T-helper 2 cell treated with Interferon-gamma antibody and Interleukin-4, amounts not matched to agents 5 μg/mL and 100 μg/mL, for 36 hours (primary cell): ENCODE measurements around the gene SH3PXD2A.
A peak's percentile ranks its signal among the peaks of the same experiment; 100 is the strongest.

Experiments used
- DNase-seq: peaks from one replicate; pipeline ENCODE4 v3.0.0; 2021; ENCODE audit warnings: low spot score
- H3K27ac Mint-ChIP-seq: one replicate; pipeline ENCODE4 v1.8.0; 2021; ENCODE audit warnings: mild to moderate bottlenecking, mixed read lengths
- H3K27me3 Mint-ChIP-seq: one replicate; pipeline ENCODE4 v1.8.0; 2021; ENCODE audit warnings: low read depth, mixed read lengths
- H3K36me3 Mint-ChIP-seq: one replicate; pipeline ENCODE4 v1.8.0; 2021; ENCODE audit warnings: low read depth, mixed read lengths
- H3K4me1 Mint-ChIP-seq: one replicate; pipeline ENCODE4 v1.8.0; 2021; ENCODE audit warnings: low read depth, mixed read lengths
- H3K4me3 Mint-ChIP-seq: one replicate; pipeline ENCODE4 v1.8.0; 2022; ENCODE audit warnings: mild to moderate bottlenecking, moderate library complexity, mixed read lengths
- H3K9me3 Mint-ChIP-seq: one replicate; pipeline ENCODE4 v1.8.0; 2021; ENCODE audit warnings: mixed read lengths

Gene SH3PXD2A

DNA sequence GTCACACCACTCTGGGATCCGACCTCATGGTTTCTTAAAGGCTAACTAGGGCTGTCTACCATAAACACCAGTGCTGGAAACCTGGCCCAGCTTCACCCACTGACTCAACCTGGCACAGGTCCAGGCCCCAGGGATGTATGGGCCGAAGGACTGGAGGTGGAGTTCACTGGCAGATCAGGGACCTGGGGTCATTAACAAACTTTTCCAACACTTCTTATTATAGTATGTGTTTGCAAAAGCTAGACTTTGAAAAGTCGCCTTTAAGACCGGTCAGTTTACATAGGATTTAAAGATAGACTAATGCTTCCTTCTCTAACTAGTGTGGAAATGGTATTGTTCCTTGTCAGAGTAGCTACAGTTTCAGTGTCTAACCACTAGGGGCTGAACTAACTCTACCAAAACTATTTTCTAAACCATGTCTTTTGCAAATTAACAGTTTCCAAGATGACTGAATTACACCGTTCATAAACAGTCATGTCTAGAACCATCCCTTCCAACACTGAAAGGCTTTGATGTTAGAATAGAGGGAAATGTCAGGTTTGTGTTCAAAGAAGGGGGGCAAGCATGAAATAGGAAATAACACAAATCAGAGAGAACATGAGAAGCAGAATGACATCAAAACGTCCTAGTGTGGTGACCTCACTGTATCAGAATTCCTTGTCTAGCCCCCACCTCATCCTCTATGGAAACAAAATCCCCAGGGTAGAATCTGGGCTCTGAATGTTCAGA, 32.9 kb upstream of the SH3PXD2A start:
- Mint-ChIP-seq H3K27ac (peak overlapping the region; percentile 78), H3K27me3 (no peaks in the 10 kb centered on the region), H3K4me1 (peaks cover 31% of the 10 kb centered on the region)

DNA sequence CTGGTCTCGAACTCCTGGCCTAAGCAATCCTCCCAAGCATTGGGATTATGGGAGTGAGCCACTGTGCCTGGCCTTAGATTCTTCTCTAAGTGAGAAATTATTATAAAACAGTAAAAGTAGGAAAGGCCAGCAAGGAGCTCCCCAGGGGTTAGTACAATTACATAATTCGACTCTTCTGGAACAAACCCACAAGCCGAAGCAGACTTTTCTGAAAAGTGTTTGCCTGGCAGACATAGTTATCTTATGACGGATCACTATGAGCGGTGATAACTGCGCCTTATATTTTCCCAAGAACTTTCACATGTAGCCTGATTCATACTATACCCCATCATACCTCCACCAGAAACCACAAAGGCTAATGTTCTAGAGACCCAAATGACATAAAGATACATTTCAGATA, 30.2 kb upstream of the SH3PXD2A start:
- no peak for DNase-seq
- H3K27me3 Mint-ChIP-seq: no peaks in the 10 kb centered on the region
- H3K36me3 Mint-ChIP-seq: peaks cover 55% of the 10 kb centered on the region
- H3K4me3 Mint-ChIP-seq: no peak overlapping the region
- H3K27ac Mint-ChIP-seq: no peak overlapping the region
- peaks cover 26% of the 10 kb centered on the region for H3K4me1 Mint-ChIP-seq
- H3K9me3 Mint-ChIP-seq: no peaks in the 10 kb centered on the region

More for the DNA sequence above, 32.9 kb upstream of the SH3PXD2A start:
- no peak for DNase-seq
- H3K36me3 Mint-ChIP-seq: peaks cover 54% of the 10 kb centered on the region
- no peak overlapping the region for H3K4me3 Mint-ChIP-seq
- no peaks in the 10 kb centered on the region for H3K9me3 Mint-ChIP-seq

DNA sequence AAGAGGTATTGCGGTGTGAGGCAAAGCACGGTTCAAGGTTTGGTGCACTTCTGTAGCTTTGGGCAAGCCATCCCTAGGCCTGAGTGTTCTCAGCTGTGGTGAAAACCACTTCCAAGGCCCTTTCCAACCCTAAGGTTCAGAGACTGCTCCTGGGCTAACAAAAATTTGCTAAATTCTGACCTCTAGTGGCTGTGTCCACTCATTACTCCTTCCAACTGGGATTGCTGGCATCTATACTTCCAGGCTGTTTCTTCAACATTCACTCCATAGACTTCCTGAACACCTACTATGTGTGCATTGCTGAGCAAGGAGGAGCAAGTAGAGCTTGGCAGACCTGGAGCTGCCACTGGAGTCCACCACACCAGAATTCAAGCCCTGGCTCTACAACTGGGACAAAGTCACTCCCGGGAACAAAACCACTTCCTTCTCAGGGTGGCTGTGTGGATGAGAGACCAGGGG, 29.3 kb upstream of the SH3PXD2A start:
- H3K27ac Mint-ChIP-seq: no peak overlapping the region

DNA sequence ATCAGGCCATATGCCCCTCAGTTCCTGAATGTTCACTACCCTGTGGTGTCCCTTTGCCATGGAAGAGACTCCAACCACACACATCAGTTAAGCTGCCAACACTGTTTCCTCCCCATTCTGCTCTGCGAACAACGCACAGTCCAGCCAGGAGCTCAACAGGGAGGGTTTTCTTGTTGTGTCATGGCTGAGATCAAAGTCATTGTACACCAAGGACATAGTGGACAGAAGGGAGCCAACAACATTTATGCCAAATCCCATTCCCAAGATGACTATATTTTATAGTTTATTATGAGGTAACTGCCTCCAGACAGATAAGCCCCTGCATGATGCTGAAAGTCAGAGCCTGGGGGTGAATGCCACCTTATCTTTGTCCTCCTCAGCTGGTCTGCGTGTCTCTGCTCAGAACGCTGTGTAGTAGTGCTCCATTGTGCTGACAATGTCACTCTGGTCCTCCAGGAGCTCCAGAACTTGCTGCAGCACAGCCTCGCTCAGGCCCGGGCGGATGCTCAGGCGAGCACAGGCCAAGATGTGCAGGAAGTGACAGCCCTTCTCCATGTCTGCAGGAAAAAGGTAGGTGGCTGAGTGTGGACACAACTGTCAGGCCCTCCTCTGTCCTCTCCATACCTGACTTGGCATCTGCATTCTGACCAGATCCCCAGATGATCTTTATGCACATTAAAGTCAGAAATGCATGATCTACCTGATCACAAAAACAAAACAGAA, 27.1 kb upstream of the SH3PXD2A start:
- Mint-ChIP-seq H3K36me3 (peaks cover 55% of the 10 kb centered on the region), H3K4me3 (no peak overlapping the region), H3K4me1 (peaks cover 6% of the 10 kb centered on the region), H3K27me3 (no peaks in the 10 kb centered on the region), H3K9me3 (no peaks in the 10 kb centered on the region), H3K27ac (no peak overlapping the region)
- no peak for DNase-seq

More for the DNA sequence above, 29.3 kb upstream of the SH3PXD2A start:
- Mint-ChIP-seq H3K27me3 (no peaks in the 10 kb centered on the region), H3K9me3 (no peaks in the 10 kb centered on the region), H3K36me3 (peaks cover 55% of the 10 kb centered on the region), H3K4me1 (peaks cover 17% of the 10 kb centered on the region), H3K4me3 (no peak overlapping the region)
- no peak for DNase-seq

DNA sequence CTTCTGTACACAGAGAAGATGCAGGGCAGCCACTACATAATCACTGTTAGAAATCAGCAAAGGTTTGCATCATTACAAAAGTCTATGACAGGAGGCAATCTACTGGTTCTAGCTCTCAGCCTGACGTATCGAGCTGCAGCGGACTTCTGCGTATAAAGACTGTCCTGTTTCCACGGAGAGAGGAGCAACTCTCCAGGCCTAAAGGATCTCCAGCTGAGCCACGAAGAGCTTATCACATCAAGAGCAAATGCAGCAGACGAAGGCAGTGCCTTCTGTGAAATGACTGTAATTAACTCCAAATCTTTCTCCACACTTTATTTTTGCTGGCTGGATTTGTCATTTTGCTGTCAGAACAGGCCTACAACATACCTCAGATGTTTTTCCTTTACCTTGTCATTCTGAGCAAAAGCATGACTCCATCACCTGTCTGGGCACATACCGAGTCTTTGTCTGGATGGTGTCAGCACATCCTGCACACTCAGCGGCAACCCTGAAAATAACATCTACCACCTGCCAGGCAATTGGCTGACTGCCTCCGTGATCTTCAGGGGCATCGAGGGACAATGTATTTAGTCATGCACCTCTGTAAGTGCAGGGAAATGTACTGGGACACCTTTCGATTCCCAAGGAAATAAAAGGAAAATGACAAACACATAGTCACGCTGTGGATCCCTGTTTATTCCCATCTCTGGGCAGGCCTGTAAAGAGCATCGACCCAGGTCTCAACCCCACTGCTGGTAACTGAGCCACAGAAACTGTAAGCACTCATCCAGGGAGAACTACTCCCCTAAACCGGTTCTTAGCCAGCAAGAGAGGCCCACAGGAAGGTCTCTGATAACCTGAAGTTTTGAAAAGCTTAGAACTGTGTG, 26.3 kb upstream of the SH3PXD2A start:
- Mint-ChIP-seq H3K9me3 (no peaks in the 10 kb centered on the region), H3K4me1 (peaks cover 6% of the 10 kb centered on the region), H3K27ac (no peak overlapping the region), H3K27me3 (no peaks in the 10 kb centered on the region), H3K4me3 (no peak overlapping the region), H3K36me3 (peaks cover 47% of the 10 kb centered on the region)
- DNase-seq: no peak

DNA sequence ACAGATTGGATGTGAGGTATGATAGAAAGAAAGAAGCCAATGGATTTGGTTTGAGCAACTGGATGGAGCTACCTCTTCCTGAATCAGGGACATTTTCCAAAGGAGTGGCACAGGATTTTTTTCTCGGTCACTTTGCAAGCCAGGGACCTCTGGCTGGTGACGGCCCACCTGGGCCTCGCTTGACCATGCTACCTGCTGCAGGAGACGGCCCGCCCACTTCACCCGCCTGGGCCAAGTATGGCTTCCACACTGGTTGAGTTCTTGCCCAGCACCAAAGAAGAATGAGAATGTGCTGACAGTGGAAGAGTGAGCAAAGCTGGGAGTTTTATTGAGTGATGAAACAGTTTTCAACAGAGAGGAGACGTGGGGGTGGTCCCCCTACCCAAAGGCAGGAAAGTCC, 24.5 kb upstream of the SH3PXD2A start:
- DNase-seq: no peak
- peaks cover 45% of the 10 kb centered on the region for H3K36me3 Mint-ChIP-seq
- peaks cover 2% of the 10 kb centered on the region for H3K4me1 Mint-ChIP-seq
- H3K27ac Mint-ChIP-seq: no peak overlapping the region
- H3K27me3 Mint-ChIP-seq: no peaks in the 10 kb centered on the region
- no peak overlapping the region for H3K4me3 Mint-ChIP-seq
- H3K9me3 Mint-ChIP-seq: no peaks in the 10 kb centered on the region

DNA sequence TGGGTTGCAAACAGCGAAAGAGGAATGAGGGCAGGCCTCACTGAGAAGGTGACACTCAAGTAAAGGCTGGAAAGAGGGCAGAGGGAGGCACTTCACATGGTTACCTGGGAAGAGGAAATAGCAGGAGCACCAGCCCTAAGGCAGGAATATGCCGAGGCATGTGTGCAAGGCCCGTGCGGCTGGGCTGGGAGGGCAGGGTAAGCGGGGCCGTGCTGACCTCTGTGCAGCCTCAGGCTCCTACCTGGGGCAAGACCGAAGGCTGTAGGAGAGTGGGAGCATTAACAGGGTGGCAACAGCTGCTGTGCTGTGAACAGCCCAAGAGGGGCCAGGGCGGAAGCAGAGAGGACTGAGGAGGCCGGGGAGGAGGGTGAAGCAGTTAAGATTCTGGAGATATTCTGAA, 24.0 kb upstream of the SH3PXD2A start:
- no peaks in the 10 kb centered on the region for H3K27me3 Mint-ChIP-seq
- H3K4me3 Mint-ChIP-seq: no peak overlapping the region
- no peaks in the 10 kb centered on the region for H3K9me3 Mint-ChIP-seq
- no peak overlapping the region for H3K27ac Mint-ChIP-seq
- no peaks in the 10 kb centered on the region for H3K4me1 Mint-ChIP-seq
- peaks cover 45% of the 10 kb centered on the region for H3K36me3 Mint-ChIP-seq
- DNase-seq: no peak

DNA sequence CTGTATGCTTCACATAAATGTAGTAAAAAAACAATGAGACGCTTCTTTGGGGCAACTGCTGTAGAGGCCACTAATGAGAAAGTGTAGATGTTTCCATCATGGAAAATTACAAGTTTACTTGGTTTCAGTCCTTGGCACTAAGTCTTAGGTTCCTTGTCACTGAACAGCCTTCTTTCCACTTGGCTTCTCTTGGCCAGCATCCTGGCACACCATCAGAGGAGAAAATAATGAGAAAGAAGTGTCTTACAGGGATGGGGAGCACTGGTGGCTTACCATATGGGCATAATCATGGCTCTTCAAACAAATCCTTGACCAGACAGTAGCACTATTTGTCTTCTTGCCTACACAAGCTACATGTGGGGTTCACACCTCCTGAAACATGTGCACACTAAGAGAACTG, 22.5 kb upstream of the SH3PXD2A start:
- DNase-seq: no peak
- H3K9me3 Mint-ChIP-seq: no peaks in the 10 kb centered on the region
- H3K27me3 Mint-ChIP-seq: no peaks in the 10 kb centered on the region
- peaks cover 36% of the 10 kb centered on the region for H3K36me3 Mint-ChIP-seq
- no peaks in the 10 kb centered on the region for H3K4me1 Mint-ChIP-seq
- no peak overlapping the region for H3K4me3 Mint-ChIP-seq
- H3K27ac Mint-ChIP-seq: no peak overlapping the region

DNA sequence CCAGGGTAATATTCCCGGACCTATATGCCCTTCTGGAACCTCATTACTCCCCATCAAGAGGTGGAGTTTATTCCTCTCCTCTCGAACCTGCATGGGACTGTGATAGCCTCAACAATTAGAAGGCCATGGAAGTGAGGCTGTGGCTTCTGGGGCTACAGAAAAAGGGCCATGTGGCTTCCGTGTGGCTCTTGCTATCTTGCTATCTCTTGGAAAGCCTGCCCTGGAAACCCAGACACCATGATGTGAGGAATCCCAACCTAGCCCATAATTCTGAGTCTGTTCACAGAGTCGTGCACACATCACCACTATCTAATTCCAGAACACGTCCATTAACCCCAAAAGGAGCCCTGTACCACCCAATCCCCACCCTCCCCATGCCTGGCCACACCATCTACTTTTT, 20.8 kb upstream of the SH3PXD2A start:
- Mint-ChIP-seq H3K4me3 (no peak overlapping the region), H3K4me1 (no peaks in the 10 kb centered on the region), H3K36me3 (peaks cover 26% of the 10 kb centered on the region), H3K27ac (no peak overlapping the region), H3K9me3 (no peaks in the 10 kb centered on the region), H3K27me3 (no peaks in the 10 kb centered on the region)
- no peak for DNase-seq

DNA sequence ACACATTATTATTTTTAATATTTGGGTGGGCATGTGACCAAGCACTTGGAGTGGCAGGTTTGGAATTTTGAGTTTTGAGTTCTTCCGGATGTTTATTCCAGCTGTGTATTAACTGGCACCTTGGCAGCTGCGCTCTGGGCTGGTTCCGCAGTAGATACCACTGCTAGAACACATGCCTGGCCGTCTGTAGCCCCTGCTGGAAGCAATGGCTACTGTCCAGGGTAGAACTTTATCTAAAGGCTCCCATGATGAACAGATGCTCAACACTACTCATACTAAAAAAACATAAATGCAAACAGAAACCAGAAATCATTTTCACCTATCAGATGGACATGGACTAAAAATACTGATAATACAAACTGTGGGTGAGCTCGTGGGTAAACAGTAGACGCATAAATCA, 19.4 kb upstream of the SH3PXD2A start:
- no peak for DNase-seq
- H3K9me3 Mint-ChIP-seq: no peaks in the 10 kb centered on the region
- no peak overlapping the region for H3K4me3 Mint-ChIP-seq
- H3K27me3 Mint-ChIP-seq: no peaks in the 10 kb centered on the region
- no peak overlapping the region for H3K27ac Mint-ChIP-seq
- H3K36me3 Mint-ChIP-seq: peaks cover 15% of the 10 kb centered on the region
- no peaks in the 10 kb centered on the region for H3K4me1 Mint-ChIP-seq

DNA sequence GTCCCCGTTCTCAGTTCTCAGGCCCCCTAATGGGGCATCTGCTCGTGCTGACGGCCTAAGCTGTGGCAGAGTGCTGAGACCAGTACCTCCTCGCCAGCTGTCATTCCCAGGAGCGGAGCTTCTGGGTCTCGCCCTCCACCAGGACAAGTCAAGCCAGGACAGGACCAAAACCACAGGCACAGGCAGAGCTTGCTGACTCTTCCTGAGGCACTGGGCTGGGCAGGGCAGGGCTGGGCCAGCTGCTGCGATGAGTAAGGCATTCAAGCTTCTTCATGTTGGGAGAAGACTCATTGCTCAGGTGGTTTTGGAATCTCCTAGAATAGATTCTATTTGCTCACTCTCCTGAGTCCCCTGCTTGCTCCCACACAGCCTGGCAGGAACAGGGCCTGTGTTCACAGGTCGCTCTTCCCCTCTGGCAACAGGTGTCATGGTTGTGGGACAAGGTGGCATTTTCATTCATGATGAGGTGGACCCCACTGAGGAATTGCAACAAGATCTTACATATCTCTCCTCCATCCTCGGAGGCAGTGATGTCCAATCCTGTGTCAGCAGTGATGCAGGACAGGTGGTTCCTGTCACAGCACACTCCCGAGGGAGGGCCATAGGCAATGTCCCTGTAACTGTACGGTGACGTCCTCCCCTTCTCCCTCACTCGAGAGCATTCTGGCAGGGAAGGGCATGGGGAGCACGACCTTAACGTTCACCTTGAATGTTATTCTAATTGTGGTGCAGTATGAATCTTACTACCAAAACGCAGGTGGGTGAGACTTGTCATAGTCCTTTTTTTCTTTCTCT, 17.0 kb upstream of the SH3PXD2A start:
- no peak overlapping the region for H3K27ac Mint-ChIP-seq
- H3K4me3 Mint-ChIP-seq: no peak overlapping the region
- no peaks in the 10 kb centered on the region for H3K4me1 Mint-ChIP-seq
- no peaks in the 10 kb centered on the region for H3K27me3 Mint-ChIP-seq
- H3K9me3 Mint-ChIP-seq: no peaks in the 10 kb centered on the region
- peaks cover 1% of the 10 kb centered on the region for H3K36me3 Mint-ChIP-seq
- DNase-seq: no peak

DNA sequence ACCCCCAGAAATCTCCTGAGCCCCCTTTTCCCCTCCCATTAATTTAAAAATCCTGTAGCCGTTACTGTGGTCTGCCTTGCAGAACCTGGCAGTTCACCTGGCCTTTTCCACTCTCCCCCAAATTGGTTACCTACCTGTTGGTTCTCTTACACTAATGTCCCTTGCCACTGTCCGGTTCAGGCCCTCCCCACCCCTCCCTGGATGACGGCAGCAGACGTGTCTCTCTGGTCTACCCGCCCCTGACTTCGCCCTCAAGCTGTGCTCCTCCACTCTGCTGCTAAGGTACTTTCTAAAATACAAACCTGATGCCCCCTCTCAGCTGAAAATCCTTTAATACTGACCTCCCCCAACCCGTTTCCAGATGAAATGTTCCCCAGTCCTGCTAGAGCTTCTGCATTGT, 15.6 kb upstream of the SH3PXD2A start:
- no peak for DNase-seq
- Mint-ChIP-seq H3K36me3 (no peaks in the 10 kb centered on the region), H3K4me1 (no peaks in the 10 kb centered on the region), H3K4me3 (no peak overlapping the region), H3K9me3 (no peaks in the 10 kb centered on the region), H3K27ac (no peak overlapping the region), H3K27me3 (no peaks in the 10 kb centered on the region)

DNA sequence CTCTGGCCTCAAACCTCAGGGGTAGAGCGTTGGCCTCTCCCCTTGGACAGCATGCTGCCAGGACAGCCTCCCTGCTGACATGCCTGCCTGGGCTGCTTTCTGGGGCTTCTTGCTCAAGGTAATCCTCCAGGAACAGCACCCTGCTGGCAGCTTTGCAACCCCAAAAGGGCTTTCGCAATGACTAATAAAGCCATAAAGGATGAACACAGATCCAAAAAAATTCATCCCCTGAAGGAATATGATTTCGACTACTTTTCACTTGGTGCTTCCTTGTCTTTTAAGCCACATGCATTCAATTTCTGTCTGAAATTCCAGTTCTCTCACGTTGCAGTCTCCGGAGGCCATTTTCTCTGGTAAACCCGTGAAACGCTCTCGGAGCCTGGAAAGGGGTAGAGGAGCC, 15.1 kb upstream of the SH3PXD2A start:
- no peak overlapping the region for H3K27ac Mint-ChIP-seq
- no peaks in the 10 kb centered on the region for H3K36me3 Mint-ChIP-seq
- no peaks in the 10 kb centered on the region for H3K27me3 Mint-ChIP-seq
- H3K4me3 Mint-ChIP-seq: no peak overlapping the region
- peaks cover 4% of the 10 kb centered on the region for H3K9me3 Mint-ChIP-seq
- H3K4me1 Mint-ChIP-seq: no peaks in the 10 kb centered on the region
- DNase-seq: no peak
